HEK293 (cell line): ENCODE measurements around the gene CD47.

Experiments
- CTCF ChIA-PET: fragments of 350-600 bp; formaldehyde crosslinking; extraction: SDS; loops from one replicate; lab custom pipeline; 2021; ENCODE audit warnings: antibody characterized with exemption; lab: Yijun Ruan, JAX
- POLR2A ChIA-PET: fragments of 300-600 bp; formaldehyde crosslinking; extraction: SDS; loops from one replicate; lab custom pipeline; 2020; ENCODE audit warnings: antibody characterized with exemption, inconsistent platforms; lab: Yijun Ruan, JAX
- H3K27ac ChIP-seq: fragments of 200-500 bp; sonication (Bioruptor generic); 2 replicates; pipeline ENCODE4 v1.5.1; 2014; ENCODE audit warnings: low read depth, low read length, control low read depth, inconsistent platforms; ENCODE audit errors: extremely low read depth
- H3K36me3 ChIP-seq, 2 experiments: fragments of 200-500 bp in 1 of 2; sonication (Bioruptor generic) in 1 of 2; 1 replicate in 1 of 2; 2 replicates in 1 of 2; pipeline ENCODE4 v1.5.1; 2014 to 2017; ENCODE audit warnings: inconsistent platforms in 2 of 2, low read length in 2 of 2; ENCODE audit not compliant: control insufficient read depth in 2 of 2, insufficient read depth in 1 of 2
- H3K4me1 ChIP-seq: fragments of 200-500 bp; sonication (Bioruptor generic); 2 replicates; pipeline ENCODE4 v1.5.1; 2014; ENCODE audit warnings: mild to moderate bottlenecking, low read length, inconsistent platforms; ENCODE audit not compliant: control insufficient read depth, insufficient read depth
- H3K4me3 ChIP-seq: 2 replicates; pipeline ENCODE4 v1.5.1; 2011; ENCODE audit warnings: low read depth, mild to moderate bottlenecking, control low read depth, low read length, moderate library complexity
- H3K9me3 ChIP-seq: fragments of 200-500 bp; sonication (Bioruptor generic); 2 replicates; pipeline ENCODE4 v1.5.1; 2014; ENCODE audit warnings: low read depth, low read length, inconsistent platforms; ENCODE audit not compliant: control insufficient read depth, insufficient read depth
- EGR2 ChIP-seq: fragments of 450-650 bp; formaldehyde crosslinking; IDR thresholded peaks from 2 replicates; pipeline ENCODE4 v1.5.1; 2016; ENCODE audit warnings: low read depth, missing biosample characterization, missing genetic modification characterization
- GFI1B ChIP-seq: fragments of 450-650 bp; formaldehyde crosslinking; IDR thresholded peaks from 2 replicates; pipeline ENCODE4 v1.5.1; 2016; ENCODE audit warnings: missing biosample characterization, missing genetic modification characterization
- TCF7L2 ChIP-seq: IDR thresholded peaks from 2 replicates; pipeline ENCODE4 v1.6.1; 2011; ENCODE audit warnings: low read depth, mild to moderate bottlenecking, inconsistent platforms, low read length, moderate library complexity, borderline replicate concordance
- WT1 ChIP-seq: fragments of 450-650 bp; formaldehyde crosslinking; IDR thresholded peaks from 2 replicates; pipeline ENCODE4 v1.5.1; 2016; ENCODE audit warnings: missing biosample characterization, missing genetic modification characterization
- ZBTB1 ChIP-seq: fragments of 450-650 bp; formaldehyde crosslinking; IDR thresholded peaks from 2 replicates; pipeline ENCODE4 v1.5.1; 2016; ENCODE audit warnings: missing biosample characterization, missing genetic modification characterization
- ZNF114 ChIP-seq: fragments of 450-650 bp; formaldehyde crosslinking; IDR thresholded peaks from 2 replicates; pipeline ENCODE4 v1.5.0; 2017; ENCODE audit warnings: missing biosample characterization, missing genetic modification characterization
- ZNF157 ChIP-seq: fragments of 450-650 bp; formaldehyde crosslinking; IDR thresholded peaks from 2 replicates; pipeline ENCODE4 v1.5.1; 2016; ENCODE audit warnings: missing biosample characterization, missing genetic modification characterization
- ZNF335 ChIP-seq: fragments of 450-650 bp; formaldehyde crosslinking; conservative IDR thresholded peaks from 2 replicates; pipeline ENCODE4 v1.5.1; 2016; ENCODE audit warnings: missing biosample characterization, missing genetic modification characterization
- ZNF426 ChIP-seq: fragments of 450-650 bp; formaldehyde crosslinking; IDR thresholded peaks from 2 replicates; pipeline ENCODE4 v1.5.1; 2017; ENCODE audit warnings: missing biosample characterization, missing genetic modification characterization, mild to moderate bottlenecking, inconsistent platforms, moderate library complexity
- ZNF596 ChIP-seq: fragments of 450-650 bp; IDR thresholded peaks from 2 replicates; pipeline ENCODE4 v1.5.0; 2018; ENCODE audit warnings: missing biosample characterization, mild to moderate bottlenecking, missing genetic modification characterization, moderate library complexity
- ZNF600 ChIP-seq: fragments of 450-650 bp; formaldehyde crosslinking; IDR thresholded peaks from 2 replicates; pipeline ENCODE4 v1.5.1; 2016; ENCODE audit warnings: missing biosample characterization, missing genetic modification characterization
- ZNF670 ChIP-seq: fragments of 450-650 bp; formaldehyde crosslinking; IDR thresholded peaks from 2 replicates; pipeline ENCODE4 v1.5.1; 2016; ENCODE audit warnings: missing biosample characterization, missing genetic modification characterization, low read depth
- ZNF701 ChIP-seq: fragments of 450-650 bp; formaldehyde crosslinking; IDR thresholded peaks from 2 replicates; pipeline ENCODE4 v1.5.1; 2016; ENCODE audit warnings: missing biosample characterization, missing genetic modification characterization
- ZNF785 ChIP-seq: fragments of 450-650 bp; formaldehyde crosslinking; IDR thresholded peaks from 2 replicates; pipeline ENCODE4 v1.5.1; 2016; ENCODE audit warnings: missing biosample characterization, missing genetic modification characterization
- ZXDB ChIP-seq: fragments of 450-650 bp; formaldehyde crosslinking; IDR thresholded peaks from 2 replicates; pipeline ENCODE4 v1.5.1; 2016; ENCODE audit warnings: missing biosample characterization, missing genetic modification characterization
- TF ChIP-seq, protein P1 (sequence below): fragments of 450-650 bp; formaldehyde crosslinking; IDR thresholded peaks from 2 replicates; pipeline ENCODE4 v1.5.1; 2017; ENCODE audit warnings: missing biosample characterization, missing genetic modification characterization
- TF ChIP-seq, protein P2 (sequence below): fragments of 450-650 bp; formaldehyde crosslinking; IDR thresholded peaks from 2 replicates; pipeline ENCODE4 v1.5.1; 2016; ENCODE audit warnings: missing biosample characterization, missing genetic modification characterization
- TF ChIP-seq, protein P3 (sequence below): fragments of 450-650 bp; formaldehyde crosslinking; IDR thresholded peaks from 2 replicates; pipeline ENCODE4 v1.5.1; 2016; ENCODE audit warnings: missing biosample characterization, missing genetic modification characterization
- TF ChIP-seq, protein P4 (sequence below): fragments of 450-650 bp; formaldehyde crosslinking; IDR thresholded peaks from 2 replicates; pipeline ENCODE4 v1.5.1; 2017; ENCODE audit warnings: missing biosample characterization, mild to moderate bottlenecking, missing genetic modification characterization, moderate library complexity

CD47 gene

DNA sequence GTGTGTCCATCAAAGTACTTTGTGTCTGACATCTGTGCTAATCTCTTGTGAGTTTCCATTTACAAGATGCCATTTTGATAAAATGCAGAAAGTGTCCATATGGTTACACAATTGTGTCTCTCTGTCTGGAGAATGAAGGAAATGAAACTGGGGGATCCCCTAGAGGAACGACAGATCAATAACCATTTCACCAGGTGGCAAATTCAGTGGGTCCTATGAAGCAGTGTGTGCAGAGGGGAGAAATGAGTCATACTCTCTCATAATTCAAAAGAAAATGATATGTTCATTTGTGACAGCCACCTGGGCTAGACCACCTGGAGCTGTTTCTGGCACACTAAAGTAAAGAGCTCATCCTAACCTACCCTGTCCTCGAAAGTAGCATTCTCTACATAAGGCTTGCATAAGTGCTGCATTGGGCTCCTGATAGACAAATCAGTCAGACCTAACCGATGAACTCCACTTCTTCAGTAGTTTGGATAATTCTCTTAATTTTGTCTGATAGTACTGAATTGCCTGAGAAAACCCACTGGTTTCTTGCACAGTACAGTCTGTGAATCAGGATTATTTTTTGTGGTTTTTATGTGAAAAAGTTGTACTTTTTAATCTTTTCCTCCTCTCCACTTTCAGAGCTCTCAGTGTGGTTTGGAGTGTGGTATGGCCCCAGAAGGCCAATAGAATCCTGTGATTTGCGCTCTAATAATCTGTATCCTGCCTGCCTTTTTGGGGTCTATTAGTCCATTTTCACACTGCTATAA lies 10.3 kb upstream of the CD47 start:
- ChIA-PET CTCF (interaction anchor here (1.1 kb wide), 1 partner anchor 377 kb away, joined by 3 read pairs; no protein-coding TSS in a partner anchor), POLR2A (no interaction called here)
- no peak overlapping the region for H3K27ac ChIP-seq
- H3K4me3 ChIP-seq: no peak overlapping the region
- H3K9me3 ChIP-seq: no peaks in the 10 kb centered on the region
- no peak for TF ChIP-seq GFI1B (tag by site-specific recombination)
- no peak for TF ChIP-seq ZNF114 (tag by site-specific recombination)
- TF ChIP-seq ZNF157 (tag by site-specific recombination): no peak
- TF ChIP-seq ZXDB: no peak
- TF ChIP-seq, protein P1, sequence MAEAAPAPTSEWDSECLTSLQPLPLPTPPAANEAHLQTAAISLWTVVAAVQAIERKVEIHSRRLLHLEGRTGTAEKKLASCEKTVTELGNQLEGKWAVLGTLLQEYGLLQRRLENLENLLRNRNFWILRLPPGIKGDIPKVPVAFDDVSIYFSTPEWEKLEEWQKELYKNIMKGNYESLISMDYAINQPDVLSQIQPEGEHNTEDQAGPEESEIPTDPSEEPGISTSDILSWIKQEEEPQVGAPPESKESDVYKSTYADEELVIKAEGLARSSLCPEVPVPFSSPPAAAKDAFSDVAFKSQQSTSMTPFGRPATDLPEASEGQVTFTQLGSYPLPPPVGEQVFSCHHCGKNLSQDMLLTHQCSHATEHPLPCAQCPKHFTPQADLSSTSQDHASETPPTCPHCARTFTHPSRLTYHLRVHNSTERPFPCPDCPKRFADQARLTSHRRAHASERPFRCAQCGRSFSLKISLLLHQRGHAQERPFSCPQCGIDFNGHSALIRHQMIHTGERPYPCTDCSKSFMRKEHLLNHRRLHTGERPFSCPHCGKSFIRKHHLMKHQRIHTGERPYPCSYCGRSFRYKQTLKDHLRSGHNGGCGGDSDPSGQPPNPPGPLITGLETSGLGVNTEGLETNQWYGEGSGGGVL (tag by site-specific recombination): no peak
- TF ChIP-seq TCF7L2: no peak
- TF ChIP-seq, protein P2, sequence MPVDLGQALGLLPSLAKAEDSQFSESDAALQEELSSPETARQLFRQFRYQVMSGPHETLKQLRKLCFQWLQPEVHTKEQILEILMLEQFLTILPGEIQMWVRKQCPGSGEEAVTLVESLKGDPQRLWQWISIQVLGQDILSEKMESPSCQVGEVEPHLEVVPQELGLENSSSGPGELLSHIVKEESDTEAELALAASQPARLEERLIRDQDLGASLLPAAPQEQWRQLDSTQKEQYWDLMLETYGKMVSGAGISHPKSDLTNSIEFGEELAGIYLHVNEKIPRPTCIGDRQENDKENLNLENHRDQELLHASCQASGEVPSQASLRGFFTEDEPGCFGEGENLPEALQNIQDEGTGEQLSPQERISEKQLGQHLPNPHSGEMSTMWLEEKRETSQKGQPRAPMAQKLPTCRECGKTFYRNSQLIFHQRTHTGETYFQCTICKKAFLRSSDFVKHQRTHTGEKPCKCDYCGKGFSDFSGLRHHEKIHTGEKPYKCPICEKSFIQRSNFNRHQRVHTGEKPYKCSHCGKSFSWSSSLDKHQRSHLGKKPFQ (tag by site-specific recombination): no peak
- TF ChIP-seq, protein P3, sequence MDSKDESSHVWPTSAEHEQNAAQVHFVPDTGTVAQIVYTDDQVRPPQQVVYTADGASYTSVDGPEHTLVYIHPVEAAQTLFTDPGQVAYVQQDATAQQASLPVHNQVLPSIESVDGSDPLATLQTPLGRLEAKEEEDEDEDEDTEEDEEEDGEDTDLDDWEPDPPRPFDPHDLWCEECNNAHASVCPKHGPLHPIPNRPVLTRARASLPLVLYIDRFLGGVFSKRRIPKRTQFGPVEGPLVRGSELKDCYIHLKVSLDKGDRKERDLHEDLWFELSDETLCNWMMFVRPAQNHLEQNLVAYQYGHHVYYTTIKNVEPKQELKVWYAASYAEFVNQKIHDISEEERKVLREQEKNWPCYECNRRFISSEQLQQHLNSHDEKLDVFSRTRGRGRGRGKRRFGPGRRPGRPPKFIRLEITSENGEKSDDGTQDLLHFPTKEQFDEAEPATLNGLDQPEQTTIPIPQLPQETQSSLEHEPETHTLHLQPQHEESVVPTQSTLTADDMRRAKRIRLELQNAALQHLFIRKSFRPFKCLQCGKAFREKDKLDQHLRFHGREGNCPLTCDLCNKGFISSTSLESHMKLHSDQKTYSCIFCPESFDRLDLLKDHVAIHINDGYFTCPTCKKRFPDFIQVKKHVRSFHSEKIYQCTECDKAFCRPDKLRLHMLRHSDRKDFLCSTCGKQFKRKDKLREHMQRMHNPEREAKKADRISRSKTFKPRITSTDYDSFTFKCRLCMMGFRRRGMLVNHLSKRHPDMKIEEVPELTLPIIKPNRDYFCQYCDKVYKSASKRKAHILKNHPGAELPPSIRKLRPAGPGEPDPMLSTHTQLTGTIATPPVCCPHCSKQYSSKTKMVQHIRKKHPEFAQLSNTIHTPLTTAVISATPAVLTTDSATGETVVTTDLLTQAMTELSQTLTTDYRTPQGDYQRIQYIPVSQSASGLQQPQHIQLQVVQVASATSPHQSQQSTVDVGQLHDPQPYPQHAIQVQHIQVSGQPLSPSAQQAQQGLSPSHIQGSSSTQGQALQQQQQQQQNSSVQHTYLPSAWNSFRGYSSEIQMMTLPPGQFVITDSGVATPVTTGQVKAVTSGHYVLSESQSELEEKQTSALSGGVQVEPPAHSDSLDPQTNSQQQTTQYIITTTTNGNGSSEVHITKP (tag by site-specific recombination): no peak
- no peak for TF ChIP-seq ZNF701 (tag by site-specific recombination)
- no peak for TF ChIP-seq ZNF426 (tag by site-specific recombination)
- no peak for TF ChIP-seq ZNF600 (tag by site-specific recombination)
- TF ChIP-seq EGR2 (tag by site-specific recombination): no peak
- no peak for TF ChIP-seq ZNF335 (tag by site-specific recombination)
- TF ChIP-seq WT1 (tag by site-specific recombination): no peak
- no peak for TF ChIP-seq ZNF596 (tag by site-specific recombination)
- TF ChIP-seq ZNF670 (tag by site-specific recombination): no peak
- no peak for TF ChIP-seq ZNF785 (tag by site-specific recombination)
- TF ChIP-seq, protein P4, sequence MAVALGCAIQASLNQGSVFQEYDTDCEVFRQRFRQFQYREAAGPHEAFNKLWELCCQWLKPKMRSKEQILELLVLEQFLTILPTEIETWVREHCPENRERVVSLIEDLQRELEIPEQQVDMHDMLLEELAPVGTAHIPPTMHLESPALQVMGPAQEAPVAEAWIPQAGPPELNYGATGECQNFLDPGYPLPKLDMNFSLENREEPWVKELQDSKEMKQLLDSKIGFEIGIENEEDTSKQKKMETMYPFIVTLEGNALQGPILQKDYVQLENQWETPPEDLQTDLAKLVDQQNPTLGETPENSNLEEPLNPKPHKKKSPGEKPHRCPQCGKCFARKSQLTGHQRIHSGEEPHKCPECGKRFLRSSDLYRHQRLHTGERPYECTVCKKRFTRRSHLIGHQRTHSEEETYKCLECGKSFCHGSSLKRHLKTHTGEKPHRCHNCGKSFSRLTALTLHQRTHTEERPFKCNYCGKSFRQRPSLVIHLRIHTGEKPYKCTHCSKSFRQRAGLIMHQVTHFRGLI (tag by site-specific recombination): no peak
- no peak for TF ChIP-seq ZBTB1
- no peaks in the 10 kb centered on the region for H3K36me3 ChIP-seq
- H3K4me1 ChIP-seq: no peaks in the 10 kb centered on the region
